GM12864 (cell line): ENCODE results near the gene CTNNA2.

Experiments used
- DNase-seq: peaks from one replicate; pipeline ENCODE4 v3.0.0-alpha.2; 2011; ENCODE audit warnings: low read depth
- H3K4me3 ChIP-seq: 2 replicates; pipeline ENCODE4 v1.5.1; 2011; ENCODE audit warnings: mild to moderate bottlenecking, low read depth, low read length, control low read depth
- TF ChIP-seq, protein P1 (sequence below): IDR thresholded peaks from 2 replicates; pipeline ENCODE4 v1.5.1; 2011; ENCODE audit warnings: low read depth, mild to moderate bottlenecking, moderate library complexity, low read length, control low read depth, inconsistent platforms; ENCODE audit errors: missing control alignments

Gene CTNNA2

DNA sequence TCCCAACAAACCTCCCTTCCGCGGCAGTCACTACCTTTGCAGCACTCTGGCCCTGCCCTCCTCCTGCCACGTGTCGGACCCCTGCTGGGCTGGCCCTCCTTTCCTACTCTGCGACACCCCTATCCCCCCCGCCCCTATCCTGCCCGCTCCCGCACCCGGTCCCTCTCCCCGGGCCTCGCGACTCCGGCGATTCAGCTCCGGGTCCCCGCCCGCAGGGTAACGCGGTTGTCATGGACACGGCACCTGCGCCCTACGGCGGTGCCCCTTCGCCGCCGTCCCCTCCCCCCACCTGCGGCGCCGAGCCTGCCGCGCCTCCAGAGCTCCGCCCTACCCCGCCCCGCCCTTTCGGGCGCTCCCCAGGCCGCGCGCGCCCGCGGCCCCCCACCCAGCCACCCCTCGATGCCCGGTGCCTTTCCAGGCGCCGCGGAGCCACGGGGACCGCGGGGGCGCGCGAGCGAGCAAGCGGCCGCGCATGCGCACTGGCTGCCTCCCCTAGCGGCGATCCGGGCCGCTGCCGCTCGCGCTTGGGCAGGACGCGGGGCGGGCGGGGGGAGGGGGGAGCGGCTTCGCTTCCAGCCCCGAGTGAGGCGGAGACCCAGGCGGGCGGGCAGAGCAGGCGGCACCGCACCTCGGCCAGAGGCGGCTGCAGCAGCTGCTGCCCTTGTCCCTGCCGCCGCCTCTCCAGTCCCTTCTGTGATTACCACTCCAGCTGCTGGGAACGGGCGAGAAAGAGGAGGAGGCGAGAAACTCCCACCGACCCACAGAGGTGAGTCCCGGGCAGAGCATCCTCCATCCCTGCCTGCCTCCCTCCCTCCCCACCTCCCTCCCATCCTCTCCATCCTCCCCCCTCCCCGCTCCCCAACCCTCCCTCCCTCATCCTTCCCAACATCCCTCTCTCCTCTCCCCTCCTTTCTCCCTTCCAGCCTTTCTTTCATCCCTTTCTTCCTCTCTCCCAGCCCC is at the start of gene CTNNA2:
Gene CTNNA2, plus strand, starts transcription at position 610 of the 960 bp plus-strand sequence.
- TF ChIP-seq, protein P1, sequence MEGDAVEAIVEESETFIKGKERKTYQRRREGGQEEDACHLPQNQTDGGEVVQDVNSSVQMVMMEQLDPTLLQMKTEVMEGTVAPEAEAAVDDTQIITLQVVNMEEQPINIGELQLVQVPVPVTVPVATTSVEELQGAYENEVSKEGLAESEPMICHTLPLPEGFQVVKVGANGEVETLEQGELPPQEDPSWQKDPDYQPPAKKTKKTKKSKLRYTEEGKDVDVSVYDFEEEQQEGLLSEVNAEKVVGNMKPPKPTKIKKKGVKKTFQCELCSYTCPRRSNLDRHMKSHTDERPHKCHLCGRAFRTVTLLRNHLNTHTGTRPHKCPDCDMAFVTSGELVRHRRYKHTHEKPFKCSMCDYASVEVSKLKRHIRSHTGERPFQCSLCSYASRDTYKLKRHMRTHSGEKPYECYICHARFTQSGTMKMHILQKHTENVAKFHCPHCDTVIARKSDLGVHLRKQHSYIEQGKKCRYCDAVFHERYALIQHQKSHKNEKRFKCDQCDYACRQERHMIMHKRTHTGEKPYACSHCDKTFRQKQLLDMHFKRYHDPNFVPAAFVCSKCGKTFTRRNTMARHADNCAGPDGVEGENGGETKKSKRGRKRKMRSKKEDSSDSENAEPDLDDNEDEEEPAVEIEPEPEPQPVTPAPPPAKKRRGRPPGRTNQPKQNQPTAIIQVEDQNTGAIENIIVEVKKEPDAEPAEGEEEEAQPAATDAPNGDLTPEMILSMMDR, result no peak
- DNase-seq, result no peak
- H3K4me3 ChIP-seq, result no peak within 1 kb of the TSS

DNA sequence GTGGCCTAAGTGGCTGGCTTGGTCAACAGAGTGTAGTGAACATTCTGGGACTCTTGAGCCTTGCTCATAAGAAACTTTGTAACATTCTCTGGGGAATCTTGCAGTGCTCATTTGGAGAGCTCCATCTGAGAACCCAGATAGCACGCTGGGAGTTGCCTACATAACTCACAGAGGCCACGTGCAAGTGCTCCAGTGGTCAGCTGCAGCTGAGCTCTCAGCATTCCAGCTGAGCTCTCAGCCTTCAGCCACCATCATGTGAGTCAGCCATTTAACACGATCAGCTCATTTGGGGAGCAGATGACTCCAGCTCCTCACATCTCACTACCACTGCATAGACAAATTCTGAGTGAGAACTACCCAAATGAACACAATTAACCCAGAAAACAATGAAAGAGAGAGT is 25.5 kb upstream of the CTNNA2 start:
- TF ChIP-seq, protein P1, result no peak
- no peak for DNase-seq
- no peak overlapping the region for H3K4me3 ChIP-seq

DNA sequence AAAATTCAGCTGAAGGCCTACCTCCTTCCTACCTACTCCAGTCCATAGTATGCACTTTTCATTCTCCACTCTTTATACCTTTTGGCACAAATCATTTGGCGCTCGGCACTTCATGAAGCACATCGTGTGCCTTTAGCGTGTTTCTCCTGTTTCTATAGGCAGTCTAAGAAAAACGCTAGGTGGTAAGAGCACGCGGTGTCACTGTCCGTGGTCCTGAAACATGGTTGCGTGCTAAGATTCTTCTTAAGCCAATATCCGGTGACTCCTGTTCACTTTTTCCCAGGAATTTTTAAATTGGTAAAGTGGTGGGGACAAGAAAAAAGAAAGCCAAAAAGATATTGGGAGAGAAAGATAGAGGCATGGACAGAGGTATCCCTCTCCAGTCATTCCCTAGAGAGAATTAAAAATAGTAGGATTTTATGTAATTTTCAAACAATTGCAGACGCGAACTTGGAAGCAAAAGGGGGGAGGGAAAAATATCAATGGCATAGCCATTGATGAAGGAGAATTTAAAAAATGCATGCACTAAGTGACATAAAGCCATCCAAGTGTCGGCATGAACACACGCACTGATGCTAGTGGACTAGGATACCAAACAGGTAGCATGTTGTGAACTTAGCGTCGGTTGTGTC is 1.4 kb upstream of the CTNNA2 start:
- DNase-seq, result no peak
- no peak overlapping the region for H3K4me3 ChIP-seq
- TF ChIP-seq, protein P1, result no peak

DNA sequence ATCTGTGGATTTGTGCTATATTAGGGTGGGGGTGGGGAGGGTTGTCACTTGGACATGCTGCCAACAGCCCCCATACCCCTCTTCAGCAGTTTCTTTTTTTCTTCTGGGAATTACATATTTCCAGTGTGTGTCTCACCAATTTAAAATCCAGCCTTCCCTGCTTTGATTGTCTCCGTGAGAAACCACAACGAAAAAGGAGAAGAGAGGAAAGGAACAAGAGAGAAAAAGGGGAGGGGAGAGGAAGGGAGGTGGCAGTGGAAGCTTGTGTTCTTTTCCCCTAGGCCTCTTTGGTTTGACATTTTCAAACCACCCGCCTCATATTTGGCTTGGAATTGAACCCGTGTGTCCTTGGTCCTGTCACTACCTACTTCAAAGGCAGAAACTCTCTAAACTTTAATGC is 860 bp downstream of the CTNNA2 start:
- no peak overlapping the region for H3K4me3 ChIP-seq
- DNase-seq, result no peak
- TF ChIP-seq, protein P1, result no peak

DNA sequence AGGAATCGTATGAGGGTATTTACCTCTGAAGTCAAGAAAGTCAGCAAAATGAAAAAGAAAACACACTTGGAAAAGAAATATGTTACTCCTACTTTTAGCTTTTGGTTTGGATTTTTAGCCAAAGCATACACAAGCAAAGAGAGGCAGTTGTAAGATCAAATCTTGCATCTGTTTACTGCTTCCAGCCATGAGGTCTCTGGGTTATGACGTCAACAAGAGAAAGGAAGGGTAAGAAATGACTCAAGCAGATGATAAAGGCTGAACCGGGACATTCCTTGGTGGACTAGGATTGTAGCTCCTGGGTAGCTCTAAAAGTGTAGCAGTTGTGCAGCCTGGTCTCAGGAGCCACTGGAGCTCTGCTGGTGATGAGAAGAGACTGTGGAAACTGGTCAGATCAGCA is 16.8 kb downstream of the CTNNA2 start:
- DNase-seq, result no peak
- no peak overlapping the region for H3K4me3 ChIP-seq
- TF ChIP-seq, protein P1, result no peak

DNA sequence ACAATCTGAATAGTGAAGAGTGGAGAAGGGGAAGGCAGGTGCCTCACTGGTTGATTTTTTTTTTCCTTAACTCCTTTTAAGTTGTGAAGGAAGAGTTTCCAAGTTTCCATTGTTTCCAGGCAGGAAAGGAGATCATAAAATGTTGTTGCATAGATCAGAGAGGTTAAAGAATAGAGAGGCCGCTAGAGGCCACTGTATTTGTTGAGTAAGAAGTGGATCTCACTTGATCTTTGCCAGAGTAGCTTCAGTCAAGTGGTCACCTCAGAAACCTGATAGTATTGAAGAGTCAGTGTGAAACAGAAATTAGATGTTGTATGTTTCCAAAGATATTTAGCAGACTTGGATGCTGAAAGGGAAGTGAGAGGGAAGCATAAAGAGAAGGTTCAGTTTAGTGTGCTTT is 17.6 kb downstream of the CTNNA2 start:
- TF ChIP-seq, protein P1, result no peak
- no peak for DNase-seq
- H3K4me3 ChIP-seq, result no peak overlapping the region
